HG02852 (cell line): ENCODE results near the gene LTO1.

Experiments
- ATAC-seq: cut with Tn5 transposase; IDR thresholded peaks from one replicate; pipeline ENCODE4 v1.9.1; 2021; ENCODE audit warnings: mild to moderate bottlenecking, moderate library complexity; ENCODE audit not compliant: unreplicated experiment

LTO1 gene

GRCh38 chr11:69682221-69682620 is 7.1 kb upstream of the LTO1 start:
- ATAC-seq: no peak

DNA sequence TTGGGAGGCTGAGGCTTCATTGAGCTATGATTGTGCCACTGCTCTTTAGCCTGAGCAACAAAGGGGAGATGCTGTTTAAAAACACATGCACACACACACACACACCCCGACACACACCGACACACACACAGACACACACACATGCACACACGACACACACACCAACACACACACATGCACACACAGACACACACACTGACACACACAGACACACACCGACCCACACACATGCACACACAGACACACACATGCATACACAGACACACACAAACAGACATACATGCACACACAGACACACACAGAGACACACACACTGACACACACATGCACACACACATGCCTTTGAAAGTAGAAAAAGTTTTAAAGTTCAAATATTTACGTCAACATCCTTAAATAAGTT is 5.5 kb upstream of the LTO1 start:
- no peak for ATAC-seq

GRCh38 chr11:69677749-69678148 is 2.6 kb upstream of the LTO1 start:
- ATAC-seq: no peak

GRCh38 chr11:69674267-69674885 is 777 bp downstream of the LTO1 start:
- no peak for ATAC-seq

DNA sequence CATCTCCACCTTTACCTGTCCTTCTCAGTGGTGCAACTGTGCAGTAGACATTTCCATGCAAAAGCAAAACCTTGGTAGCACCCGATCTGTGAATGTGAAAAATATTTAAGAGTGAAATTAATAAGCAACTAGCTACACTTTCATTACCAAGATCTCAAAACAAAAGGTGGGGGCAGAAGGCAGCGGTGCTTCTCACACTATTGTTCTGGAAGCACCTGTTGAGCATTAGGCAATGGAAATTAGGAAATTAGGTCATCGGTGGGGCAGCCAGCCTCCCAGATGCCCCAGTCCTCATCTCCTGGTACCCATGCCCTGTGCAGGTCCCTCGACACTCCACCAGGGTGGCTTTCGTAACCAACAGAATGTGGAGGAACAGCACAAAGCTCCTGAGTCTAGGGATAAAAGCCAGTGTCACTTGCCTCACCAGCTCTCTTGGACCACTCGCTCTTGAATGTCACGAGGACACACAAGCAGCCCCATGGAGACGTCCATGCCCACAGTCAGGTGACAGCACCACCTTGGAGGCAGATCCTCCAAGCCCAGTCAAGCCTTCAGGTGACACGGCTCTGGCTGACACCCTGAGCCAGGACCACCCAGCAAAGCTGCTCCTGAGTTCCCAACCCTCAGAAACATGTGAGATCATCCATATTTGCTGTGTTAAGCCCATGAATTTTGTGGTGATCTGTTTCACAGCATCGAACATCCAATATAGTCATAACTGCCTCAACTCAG is 3.3 kb downstream of the LTO1 start:
- no peak for ATAC-seq

- ATAC-seq: no peak
Measured at GRCh38 chr11:69670158-69670845, 4.9 kb downstream of the LTO1 start.

- no peak for ATAC-seq
Measured at GRCh38 chr11:69669486-69669885, 5.7 kb downstream of the LTO1 start.

GRCh38 chr11:69667619-69668604 is 7.2 kb downstream of the LTO1 start:
- no peak for ATAC-seq

GRCh38 chr11:69666752-69667536 is 8.2 kb downstream of the LTO1 start:
- no peak for ATAC-seq

GRCh38 chr11:69666261-69666660 is 8.9 kb downstream of the LTO1 start:
- no peak for ATAC-seq

- no peak for ATAC-seq
Measured at GRCh38 chr11:69665669-69666068, 9.5 kb downstream of the LTO1 start.

DNA sequence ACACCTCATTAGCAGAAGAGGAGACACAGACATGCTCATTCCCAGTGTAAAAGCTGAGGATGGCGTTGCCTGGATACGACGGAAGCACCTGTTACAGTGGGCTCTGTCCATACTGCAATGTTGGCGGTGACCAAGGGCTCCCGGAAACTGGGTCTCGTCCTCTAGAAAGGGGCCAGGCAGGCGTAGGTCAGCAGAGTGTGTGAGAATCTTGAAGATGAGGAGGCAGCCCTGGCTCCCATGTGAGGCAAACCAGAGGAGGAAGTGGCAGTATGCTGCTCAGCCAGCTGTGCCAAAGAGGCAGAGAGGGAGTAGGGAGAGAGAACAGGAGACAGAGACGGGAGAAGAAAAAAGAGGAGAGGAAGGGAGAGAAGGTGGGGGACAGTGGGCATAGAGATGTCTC is 10.3 kb downstream of the LTO1 start:
- no peak for ATAC-seq

GRCh38 chr11:69664103-69664775 is 10.9 kb downstream of the LTO1 start:
- ATAC-seq: no peak

GRCh38 chr11:69663326-69663725 is 11.8 kb downstream of the LTO1 start:
- ATAC-seq: no peak

- no peak for ATAC-seq
Measured at GRCh38 chr11:69662806-69663205, 12.3 kb downstream of the LTO1 start.

- no peak for ATAC-seq
Measured at GRCh38 chr11:69662021-69662698, 13.0 kb downstream of the LTO1 start.

- no peak for ATAC-seq
Measured at GRCh38 chr11:69661413-69661715, 13.8 kb downstream of the LTO1 start.

DNA sequence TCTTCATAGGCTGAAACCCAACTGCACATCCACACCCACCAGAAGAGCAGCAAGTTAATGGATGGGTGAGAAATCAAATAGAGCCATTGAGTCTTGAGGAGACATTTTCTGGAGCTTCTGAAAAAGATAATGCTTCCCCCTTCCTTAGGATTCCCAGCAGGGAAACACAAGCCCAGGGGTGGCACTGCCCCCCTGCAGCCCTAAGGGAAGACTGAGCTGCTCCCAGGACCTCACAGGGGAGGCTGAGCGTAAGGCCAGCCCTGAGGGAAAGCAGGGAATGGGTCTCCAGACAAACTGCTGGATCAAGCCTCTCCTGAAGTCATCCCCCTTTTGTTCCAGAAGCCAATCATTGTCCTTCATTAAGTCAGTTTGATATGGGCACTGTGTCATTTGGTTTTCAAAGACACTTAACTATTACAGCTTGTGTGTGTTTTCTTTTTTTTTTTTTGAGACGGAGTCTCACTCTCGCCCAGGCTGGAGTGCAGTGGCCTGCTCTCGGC is 15.1 kb downstream of the LTO1 start:
- ATAC-seq: no peak

- ATAC-seq: no peak
Measured at GRCh38 chr11:69659591-69659990, 15.6 kb downstream of the LTO1 start.
